GM18499 (cell line): ENCODE data around the gene ANKFN1.

ENCODE experiments used
- ATAC-seq: cut with Tn5 transposase; IDR thresholded peaks from one replicate; pipeline ENCODE4 v1.9.1; 2021; ENCODE audit warnings: moderate number of reproducible peaks; ENCODE audit not compliant: insufficient read depth, unreplicated experiment

The ANKFN1 gene

GRCh38 chr17:56426901-56427300 is 273.6 kb downstream of the ANKFN1 start:
- ATAC-seq = no peak

- no peak for ATAC-seq
Measured at GRCh38 chr17:56431736-56432135, 278.5 kb downstream of the ANKFN1 start.

- ATAC-seq = no peak
Measured at GRCh38 chr17:56432443-56432842, 279.2 kb downstream of the ANKFN1 start.

GRCh38 chr17:56434610-56435009 is 281.3 kb downstream of the ANKFN1 start:
- no peak for ATAC-seq

GRCh38 chr17:56436142-56436541 is 282.9 kb downstream of the ANKFN1 start:
- no peak for ATAC-seq

GRCh38 chr17:56440419-56440818 is 287.1 kb downstream of the ANKFN1 start:
- no peak for ATAC-seq

GRCh38 chr17:56441308-56441707 is 288.0 kb downstream of the ANKFN1 start:
- ATAC-seq = no peak

- no peak for ATAC-seq
Measured at GRCh38 chr17:56445692-56446411, 292.6 kb downstream of the ANKFN1 start.

- no peak for ATAC-seq
Measured at GRCh38 chr17:56447171-56447570, 293.9 kb downstream of the ANKFN1 start.

- ATAC-seq = no peak
Measured at GRCh38 chr17:56448371-56448770, 295.1 kb downstream of the ANKFN1 start.

- no peak for ATAC-seq
Measured at GRCh38 chr17:56449176-56449575, 295.9 kb downstream of the ANKFN1 start.

- no peak for ATAC-seq
Measured at GRCh38 chr17:56451629-56452028, 298.4 kb downstream of the ANKFN1 start.

GRCh38 chr17:56452461-56452860 is 299.2 kb downstream of the ANKFN1 start:
- ATAC-seq = no peak

- ATAC-seq = no peak
Measured at GRCh38 chr17:56457501-56457900, 304.2 kb downstream of the ANKFN1 start.

- no peak for ATAC-seq
Measured at GRCh38 chr17:56465886-56466285, 312.6 kb downstream of the ANKFN1 start.

GRCh38 chr17:56468840-56469239 is 315.6 kb downstream of the ANKFN1 start:
- ATAC-seq = no peak

- no peak for ATAC-seq
Measured at GRCh38 chr17:56471696-56472095, 318.4 kb downstream of the ANKFN1 start.

GRCh38 chr17:56475116-56475515 is 321.8 kb downstream of the ANKFN1 start:
- ATAC-seq = no peak

- ATAC-seq = no peak
Measured at GRCh38 chr17:56478836-56479447, 325.7 kb downstream of the ANKFN1 start.

GRCh38 chr17:56480501-56480900 is 327.2 kb downstream of the ANKFN1 start:
- no peak for ATAC-seq

- ATAC-seq = no peak
Measured at GRCh38 chr17:56481659-56482058, 328.4 kb downstream of the ANKFN1 start.

GRCh38 chr17:56482229-56482628 is 329.0 kb downstream of the ANKFN1 start:
- ATAC-seq = no peak
